Endothelial cell of hepatic sinusoid (primary cell): ENCODE data around the gene KRT9.

ENCODE experiments used
- in situ Hi-C: cut with HindIII; loops from 2 replicates; pipeline ENCODE4 v1.10.0; 2017; ENCODE audit warnings: low sequenced_read_pairs

The KRT9 gene

GRCh38 chr17:41534899-41535546 lies 36.8 kb downstream of the KRT9 start:
- in situ Hi-C loops = loop anchor here (10.0 to 25.0 kb wide), 2 partner anchors 130 to 623 kb away; no protein-coding TSS in a partner anchor

GRCh38 chr17:41533613-41534012 lies 38.2 kb downstream of the KRT9 start:
- in situ Hi-C loops = loop anchor here (10.0 to 25.0 kb wide), 2 partner anchors 129 to 621 kb away; no protein-coding TSS in a partner anchor

- in situ Hi-C loops = loop anchor here (10.0 to 25.0 kb wide), 2 partner anchors 128 to 621 kb away; no protein-coding TSS in a partner anchor
Observed at GRCh38 chr17:41532947-41533570, 38.8 kb downstream of the KRT9 start.

GRCh38 chr17:41531993-41532392 lies 39.9 kb downstream of the KRT9 start:
- in situ Hi-C loops = loop anchor here (10.0 to 25.0 kb wide), 2 partner anchors 127 to 620 kb away; no protein-coding TSS in a partner anchor

GRCh38 chr17:41530062-41531048 lies 41.5 kb downstream of the KRT9 start:
- in situ Hi-C loops = loop anchor here (10.0 to 25.0 kb wide), 2 partner anchors 126 to 618 kb away; no protein-coding TSS in a partner anchor

GRCh38 chr17:41529491-41529915 lies 42.4 kb downstream of the KRT9 start:
- in situ Hi-C loops = loop anchor here (25.0 kb wide), 1 partner anchor 617 kb away; no protein-coding TSS in a partner anchor

- in situ Hi-C loops = loop anchor here (25.0 kb wide), 1 partner anchor 617 kb away; no protein-coding TSS in a partner anchor
Observed at GRCh38 chr17:41528959-41529353, 42.9 kb downstream of the KRT9 start.

- in situ Hi-C loops = loop anchor here (25.0 kb wide), 1 partner anchor 615 kb away; no protein-coding TSS in a partner anchor
Observed at GRCh38 chr17:41527063-41528023, 44.5 kb downstream of the KRT9 start.

- in situ Hi-C loops = no loop called here
Observed at GRCh38 chr17:41524261-41524660, 47.6 kb downstream of the KRT9 start.

- in situ Hi-C loops = no loop called here
Observed at GRCh38 chr17:41523787-41524186, 48.1 kb downstream of the KRT9 start.

GRCh38 chr17:41523225-41523593 lies 48.6 kb downstream of the KRT9 start:
- in situ Hi-C loops = no loop called here

GRCh38 chr17:41522301-41523224 lies 49.3 kb downstream of the KRT9 start:
- in situ Hi-C loops = no loop called here

- in situ Hi-C loops = no loop called here
Observed at GRCh38 chr17:41521574-41522261, 50.1 kb downstream of the KRT9 start.

GRCh38 chr17:41520821-41521521 lies 50.9 kb downstream of the KRT9 start:
- in situ Hi-C loops = no loop called here

- in situ Hi-C loops = no loop called here
Observed at GRCh38 chr17:41519501-41520224, 52.2 kb downstream of the KRT9 start.

- in situ Hi-C loops = no loop called here
Observed at GRCh38 chr17:41518789-41519449, 52.9 kb downstream of the KRT9 start, which contains the start of gene KRT15. Gene KRT15 (minus strand): TSS chr17:41518890. CDS start chr17:41518827, 63 bp downstream.
